GM12875 (cell line): ENCODE data around the gene MLEC.

ENCODE experiments used
- H3K4me3 ChIP-seq: one replicate; pipeline ENCODE4 v1.5.1; 2011; ENCODE audit warnings: low read depth, low read length, control low read depth
- CTCF ChIP-seq: IDR thresholded peaks from 2 replicates; pipeline ENCODE4 v1.5.1; 2011; ENCODE audit warnings: low read depth, mild to moderate bottlenecking, control low read depth, inconsistent platforms, low read length, moderate library complexity, borderline replicate concordance; ENCODE audit not compliant: insufficient read depth

MLEC gene

GRCh38 chr12:120739031-120739762 lies 52.2 kb downstream of the MLEC start:
- H3K4me3 ChIP-seq: no peak overlapping the region
- TF ChIP-seq CTCF: no peak

DNA sequence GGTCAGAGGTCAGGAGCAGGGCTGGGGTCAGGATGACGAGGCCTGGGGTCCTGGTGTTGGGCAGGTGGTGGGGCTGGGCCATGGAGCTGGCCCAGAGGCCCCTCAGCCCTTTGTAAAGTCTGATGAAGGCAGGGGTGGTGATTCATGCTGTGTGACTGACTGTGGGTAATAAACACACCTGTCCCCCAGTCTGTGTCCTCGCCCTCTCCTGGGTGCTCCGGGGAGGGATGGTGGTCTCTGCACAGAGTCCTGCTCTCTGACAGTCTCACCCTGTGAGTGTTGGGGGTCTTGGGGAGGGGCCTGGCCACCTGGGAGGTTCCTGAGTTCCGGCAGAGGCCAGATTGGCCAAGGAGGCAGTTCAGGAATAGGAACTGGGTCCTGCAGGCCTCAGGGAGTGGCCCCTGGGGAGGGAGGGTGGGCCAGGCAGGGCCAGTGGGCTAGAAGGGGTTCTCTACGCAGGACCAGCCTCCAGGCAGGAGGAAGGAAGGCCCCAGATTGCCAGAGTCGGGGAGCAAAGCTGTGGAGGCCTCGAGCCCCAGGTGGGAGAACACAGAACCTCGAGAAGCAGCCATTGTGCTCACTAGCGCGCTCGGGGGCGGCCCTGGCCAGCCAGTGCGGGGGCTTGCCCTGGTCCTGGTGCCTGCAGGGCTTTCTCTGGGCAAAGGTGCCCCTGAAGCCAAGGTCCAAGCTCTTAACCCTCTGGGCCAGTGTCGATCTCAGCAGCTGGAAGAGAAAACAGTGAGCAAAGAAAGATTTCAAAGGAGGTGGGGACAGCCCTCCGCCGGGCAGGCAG lies 53.1 kb downstream of the MLEC start:
- H3K4me3 ChIP-seq: no peak overlapping the region
- TF ChIP-seq CTCF: no peak

- no peak overlapping the region for H3K4me3 ChIP-seq
- no peak for TF ChIP-seq CTCF
Observed at GRCh38 chr12:120740871-120741270, 53.9 kb downstream of the MLEC start.

- TF ChIP-seq CTCF: no peak
- no peak overlapping the region for H3K4me3 ChIP-seq
Observed at GRCh38 chr12:120741476-120742421, 54.8 kb downstream of the MLEC start.

DNA sequence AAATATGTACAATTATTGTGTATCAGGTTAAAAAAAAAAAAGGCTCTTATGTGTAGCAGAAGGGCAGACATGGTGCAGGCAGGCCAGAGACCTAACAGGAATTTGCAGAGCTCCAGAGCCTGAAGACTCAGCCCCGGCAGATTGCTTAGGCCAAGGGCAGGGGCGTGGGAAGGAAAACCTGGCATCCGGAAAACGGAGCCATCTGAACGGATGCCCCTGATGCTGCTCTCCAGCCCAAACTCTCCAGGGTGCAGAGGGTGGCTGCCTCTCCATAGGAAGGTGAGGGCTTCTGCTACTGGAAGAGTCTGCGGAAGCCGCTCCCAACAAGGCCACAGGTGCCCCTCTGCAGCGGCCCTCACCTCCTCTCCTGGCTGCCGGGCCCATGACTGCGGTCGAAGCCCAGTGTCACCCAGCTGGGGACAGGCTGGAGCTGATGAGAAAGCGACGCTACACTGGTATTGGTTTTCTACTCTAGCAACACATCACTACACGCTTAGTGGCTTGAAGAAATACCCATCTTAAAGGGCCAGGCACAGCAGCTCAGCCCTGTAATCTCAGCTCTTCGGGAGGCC lies 58.1 kb downstream of the MLEC start:
- H3K4me3 ChIP-seq: no peak overlapping the region
- TF ChIP-seq CTCF: no peak

DNA sequence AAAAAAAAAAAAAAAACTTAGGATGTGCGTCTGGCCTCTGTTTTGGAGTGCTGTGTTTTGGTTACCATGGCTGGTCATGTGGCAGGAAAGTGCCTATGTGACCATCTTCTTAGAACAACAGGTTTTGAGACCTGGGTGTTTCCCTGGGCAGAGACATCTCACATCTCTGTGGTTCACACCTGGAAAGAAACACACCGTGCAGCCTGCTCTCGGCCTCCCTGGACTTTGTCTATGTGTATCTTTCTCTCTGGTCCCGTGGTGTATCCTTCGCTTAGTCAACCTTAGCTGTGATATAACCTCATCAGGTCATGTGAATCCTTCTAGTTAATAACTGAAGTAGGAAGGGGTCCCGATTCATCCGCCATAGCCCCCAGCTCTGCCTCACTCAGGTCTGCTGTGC lies 61.3 kb downstream of the MLEC start:
- no peak overlapping the region for H3K4me3 ChIP-seq
- no peak for TF ChIP-seq CTCF
